SU-DHL-6 (cell line): ENCODE data around the gene CHD5.

ENCODE experiments used
- EZH2phosphoT487 ChIP-seq: fragments of 200-600 bp; sonication (generic), shearing (Covaris generic); conservative IDR thresholded peaks from 2 replicates; pipeline ENCODE4 v1.6.1; 2018; ENCODE audit warnings: mild to moderate bottlenecking, antibody characterized with exemption, low read length, moderate library complexity, mixed read lengths
- TF ChIP-seq, protein P1 (sequence below): fragments of 200-600 bp; sonication (generic); IDR thresholded peaks from one replicate; pipeline ENCODE4 v1.5.1; 2017; ENCODE audit warnings: antibody characterized with exemption, mild to moderate bottlenecking, low read length, moderate library complexity; ENCODE audit not compliant: insufficient read depth, poor library complexity, severe bottlenecking

DNA sequence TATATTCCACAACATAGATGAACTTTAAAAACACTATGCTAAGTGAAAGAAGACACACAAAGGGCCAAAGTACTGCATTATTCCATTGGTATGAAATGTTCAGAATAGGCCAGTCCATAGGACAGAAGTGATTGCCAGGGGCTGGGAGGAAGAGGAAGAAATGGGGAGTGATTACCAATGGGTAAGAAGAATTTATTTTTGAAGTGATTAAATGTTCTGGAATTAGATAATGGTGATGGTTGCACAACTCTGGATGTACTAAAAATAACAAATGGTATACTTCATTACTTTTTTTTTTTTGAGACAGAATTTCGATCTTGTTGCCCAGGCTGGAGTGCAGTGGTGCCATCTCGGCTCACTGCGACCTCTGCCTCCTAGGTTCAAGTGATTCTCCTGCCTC is 61.7 kb downstream of the CHD5 start:
- TF ChIP-seq, protein P1, sequence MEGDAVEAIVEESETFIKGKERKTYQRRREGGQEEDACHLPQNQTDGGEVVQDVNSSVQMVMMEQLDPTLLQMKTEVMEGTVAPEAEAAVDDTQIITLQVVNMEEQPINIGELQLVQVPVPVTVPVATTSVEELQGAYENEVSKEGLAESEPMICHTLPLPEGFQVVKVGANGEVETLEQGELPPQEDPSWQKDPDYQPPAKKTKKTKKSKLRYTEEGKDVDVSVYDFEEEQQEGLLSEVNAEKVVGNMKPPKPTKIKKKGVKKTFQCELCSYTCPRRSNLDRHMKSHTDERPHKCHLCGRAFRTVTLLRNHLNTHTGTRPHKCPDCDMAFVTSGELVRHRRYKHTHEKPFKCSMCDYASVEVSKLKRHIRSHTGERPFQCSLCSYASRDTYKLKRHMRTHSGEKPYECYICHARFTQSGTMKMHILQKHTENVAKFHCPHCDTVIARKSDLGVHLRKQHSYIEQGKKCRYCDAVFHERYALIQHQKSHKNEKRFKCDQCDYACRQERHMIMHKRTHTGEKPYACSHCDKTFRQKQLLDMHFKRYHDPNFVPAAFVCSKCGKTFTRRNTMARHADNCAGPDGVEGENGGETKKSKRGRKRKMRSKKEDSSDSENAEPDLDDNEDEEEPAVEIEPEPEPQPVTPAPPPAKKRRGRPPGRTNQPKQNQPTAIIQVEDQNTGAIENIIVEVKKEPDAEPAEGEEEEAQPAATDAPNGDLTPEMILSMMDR: no peak
- TF ChIP-seq EZH2phosphoT487: no peak
